ENCODE measurements around the gene IER3IP1.

DNA sequence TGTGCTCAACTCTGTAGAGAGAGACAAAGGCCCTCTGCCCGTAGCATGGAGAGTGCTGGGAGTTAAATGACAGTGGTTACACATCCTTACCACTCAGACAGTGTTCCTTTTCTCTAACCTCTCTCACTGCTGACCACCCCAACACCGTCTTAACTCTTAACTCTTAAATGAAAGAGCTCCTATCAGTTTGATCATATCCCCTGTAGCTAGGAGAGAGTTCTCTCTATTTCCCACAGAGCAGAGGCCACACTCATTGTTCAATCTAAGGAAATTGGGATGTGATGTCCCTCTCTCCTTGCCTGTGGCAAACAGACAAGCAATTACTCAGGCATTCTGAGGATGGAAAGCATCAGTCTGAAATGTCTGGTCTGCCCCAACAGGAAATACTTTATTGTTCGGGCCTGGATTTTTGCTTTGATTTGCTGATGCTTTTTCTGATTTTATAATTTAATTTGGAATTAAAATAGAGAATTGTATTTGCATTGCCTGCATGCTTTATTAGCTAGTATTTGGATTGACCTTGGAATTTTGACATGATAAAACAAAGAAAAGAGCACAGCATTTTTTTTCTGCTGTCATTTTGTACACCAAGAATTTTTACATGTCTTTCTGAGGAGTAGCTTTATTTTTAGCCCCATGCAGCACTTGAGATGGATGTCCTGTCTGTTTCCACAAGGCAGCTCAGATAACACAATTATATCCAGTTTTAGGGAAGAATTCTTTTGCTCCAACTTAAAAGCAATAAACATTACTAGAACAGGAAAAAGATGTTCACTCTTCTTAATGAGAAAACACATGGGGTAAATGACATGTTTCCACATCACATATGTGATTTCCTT, 27.7 kb upstream of the IER3IP1 start:
- TF ChIP-seq, protein P1, sequence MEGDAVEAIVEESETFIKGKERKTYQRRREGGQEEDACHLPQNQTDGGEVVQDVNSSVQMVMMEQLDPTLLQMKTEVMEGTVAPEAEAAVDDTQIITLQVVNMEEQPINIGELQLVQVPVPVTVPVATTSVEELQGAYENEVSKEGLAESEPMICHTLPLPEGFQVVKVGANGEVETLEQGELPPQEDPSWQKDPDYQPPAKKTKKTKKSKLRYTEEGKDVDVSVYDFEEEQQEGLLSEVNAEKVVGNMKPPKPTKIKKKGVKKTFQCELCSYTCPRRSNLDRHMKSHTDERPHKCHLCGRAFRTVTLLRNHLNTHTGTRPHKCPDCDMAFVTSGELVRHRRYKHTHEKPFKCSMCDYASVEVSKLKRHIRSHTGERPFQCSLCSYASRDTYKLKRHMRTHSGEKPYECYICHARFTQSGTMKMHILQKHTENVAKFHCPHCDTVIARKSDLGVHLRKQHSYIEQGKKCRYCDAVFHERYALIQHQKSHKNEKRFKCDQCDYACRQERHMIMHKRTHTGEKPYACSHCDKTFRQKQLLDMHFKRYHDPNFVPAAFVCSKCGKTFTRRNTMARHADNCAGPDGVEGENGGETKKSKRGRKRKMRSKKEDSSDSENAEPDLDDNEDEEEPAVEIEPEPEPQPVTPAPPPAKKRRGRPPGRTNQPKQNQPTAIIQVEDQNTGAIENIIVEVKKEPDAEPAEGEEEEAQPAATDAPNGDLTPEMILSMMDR (conservative IDR thresholded peaks at IDR 0.05; ENCODE audit: low read length) = no peak
- no peak for TF ChIP-seq EZH2phosphoT487 (IDR thresholded peaks at IDR 0.05; ENCODE audit: borderline replicate concordance)

All from Loucy (cell line).